ENCODE results near the gene TMC8. TPM values are rescaled to one million over a fixed set of nuclear protein-coding genes. Genes with fewer than 3 reads are reported as not detected.

TMC8 gene
- total RNA-seq, 1 donor from 2014 or later = 1.2 TPM

- no peaks in the 10 kb centered on the region for H3K9me3 Mint-ChIP-seq
- peaks cover 7% of the 10 kb centered on the region for H3K27me3 Mint-ChIP-seq (ENCODE audit: low read depth)
- no peak for DNase-seq (ENCODE audit: low spot score in 2 of 2, unreplicated experiment in 2 of 2)
- H3K36me3 Mint-ChIP-seq = peaks cover 5% of the 10 kb centered on the region
- peaks cover 24% of the 10 kb centered on the region for H3K4me1 Mint-ChIP-seq
- no peak overlapping the region for H3K27ac Mint-ChIP-seq
- no peak for TF ChIP-seq CTCF (IDR thresholded peaks at IDR 0.05; ENCODE audit: unreplicated experiment)
- no peak overlapping the region for H3K4me3 Mint-ChIP-seq
Measured at GRCh38 chr17:78125976-78126894, 4.3 kb upstream of the TMC8 start.

- peaks cover 7% of the 10 kb centered on the region for H3K27me3 Mint-ChIP-seq (ENCODE audit: low read depth)
- DNase-seq (ENCODE audit: low spot score in 2 of 2, unreplicated experiment in 2 of 2) = no peak
- H3K4me3 Mint-ChIP-seq = peak overlapping the region; percentile 82
- peaks cover 5% of the 10 kb centered on the region for H3K36me3 Mint-ChIP-seq
- no peaks in the 10 kb centered on the region for H3K9me3 Mint-ChIP-seq
- TF ChIP-seq CTCF (IDR thresholded peaks at IDR 0.05; ENCODE audit: unreplicated experiment) = no peak
- peak overlapping the region; percentile 90 for H3K27ac Mint-ChIP-seq
- H3K4me1 Mint-ChIP-seq = peaks cover 24% of the 10 kb centered on the region
Measured at GRCh38 chr17:78126895-78127238, 3.7 kb upstream of the TMC8 start.

GRCh38 chr17:78127239-78127887 is 3.2 kb upstream of the TMC8 start:
- DNase-seq (ENCODE audit: low spot score in 2 of 2, unreplicated experiment in 2 of 2) = no peak
- peaks cover 5% of the 10 kb centered on the region for H3K36me3 Mint-ChIP-seq
- H3K4me3 Mint-ChIP-seq = peak overlapping the region; percentile 82
- H3K27me3 Mint-ChIP-seq (ENCODE audit: low read depth) = peaks cover 7% of the 10 kb centered on the region
- H3K4me1 Mint-ChIP-seq = peaks cover 24% of the 10 kb centered on the region
- H3K9me3 Mint-ChIP-seq = no peaks in the 10 kb centered on the region
- H3K27ac Mint-ChIP-seq = peak overlapping the region; percentile 90
- no peak for TF ChIP-seq CTCF (IDR thresholded peaks at IDR 0.05; ENCODE audit: unreplicated experiment)

- peak overlapping the region; percentile 82 for H3K4me3 Mint-ChIP-seq
- peaks cover 7% of the 10 kb centered on the region for H3K27me3 Mint-ChIP-seq (ENCODE audit: low read depth)
Measured at GRCh38 chr17:78127888-78128550, 2.6 kb upstream of the TMC8 start.

More at GRCh38 chr17:78127888-78128550, 2.6 kb upstream of the TMC8 start:
- Mint-ChIP-seq H3K9me3 (no peaks in the 10 kb centered on the region), H3K27ac (peak overlapping the region; percentile 90), H3K36me3 (peaks cover 4% of the 10 kb centered on the region), H3K4me1 (peaks cover 27% of the 10 kb centered on the region)
- no peak for TF ChIP-seq CTCF (IDR thresholded peaks at IDR 0.05; ENCODE audit: unreplicated experiment)
- DNase-seq (ENCODE audit: low spot score in 2 of 2, unreplicated experiment in 2 of 2) = peak in 1 of 2 experiments; percentile 61
